Heart left ventricle (tissue), 16 donors: Measurements from ENCODE around the gene MAML2. TPM values are rescaled to one million over a fixed set of nuclear protein-coding genes. Genes with fewer than 3 reads are reported as not detected.

Experiments used
- ATAC-seq, 4 donors: fragments of 200-7000 bp; cut with Tn5 transposase; one replicate each; pipeline ENCODE4 v1.9.1; 2020 to 2022; ENCODE audit warnings: moderate library complexity in 4 of 4, mild to moderate bottlenecking in 3 of 4, moderate number of reproducible peaks in 1 of 4
- DNase-seq, 5 donors: peaks; one replicate each; pipeline ENCODE4 v3.0.0-alpha.2; 2020
- H3K27ac ChIP-seq, 12 donors: fragments of 200-600 bp; sonication (generic) in 4 of 12; one replicate each; pipeline versions ENCODE4 v1.5.0 to v1.8.0; 2016 to 2022; ENCODE audit warnings: mild to moderate bottlenecking in 2 of 12
- H3K27me3 ChIP-seq, 9 donors: fragments of 200-600 bp; sonication (generic) in 2 of 9; one replicate each; pipeline versions ENCODE4 v1.5.1 to v1.8.0; 2016 to 2022; ENCODE audit warnings: mild to moderate bottlenecking in 3 of 9
- H3K36me3 ChIP-seq, 9 donors: fragments of 200-600 bp; sonication (generic) in 2 of 9; one replicate each; pipeline versions ENCODE4 v1.5.0 to v1.8.0; 2018 to 2022; ENCODE audit warnings: mild to moderate bottlenecking in 2 of 9
- H3K4me1 ChIP-seq, 12 donors: fragments of 200-600 bp; sonication (generic) in 4 of 12; one replicate each; pipeline versions ENCODE4 v1.5.0 to v1.8.0; 2016 to 2022; ENCODE audit warnings: mild to moderate bottlenecking in 3 of 12
- H3K4me3 ChIP-seq, 12 donors: fragments of 200-600 bp; sonication (generic) in 4 of 12; one replicate each; pipeline versions ENCODE4 v1.5.0 to v1.8.0; 2017 to 2022; ENCODE audit warnings: mild to moderate bottlenecking in 9 of 12, moderate library complexity in 4 of 12
- H3K9me3 ChIP-seq, 12 donors: fragments of 200-600 bp; sonication (generic) in 4 of 12; one replicate each; pipeline versions ENCODE4 v1.5.0 to v1.8.0; 2016 to 2022; ENCODE audit warnings: mild to moderate bottlenecking in 1 of 12
- CTCF ChIP-seq, 12 donors: fragments of 200-600 bp; sonication (generic) in 4 of 12; IDR thresholded peaks; one replicate each; pipeline versions ENCODE4 v1.5.0 to v1.8.0; 2018 to 2022; ENCODE audit warnings: antibody characterized with exemption in 12 of 12, mild to moderate bottlenecking in 5 of 12
- POLR2A ChIP-seq, 2 donors: fragments of 450-650 bp; IDR thresholded peaks; one replicate each; pipeline ENCODE4 v1.6.1; 2017; ENCODE audit warnings: antibody characterized with exemption in 2 of 2, mild to moderate bottlenecking in 2 of 2, moderate library complexity in 2 of 2
- WGBS, 4 donors: extraction: QIAGEN DNeasy Blood & Tissue Kit in 2 of 4; methylation state at CpG; one replicate each; pipeline versions ENCODE4 v1.1.5 to v1.1.7; 2013 to 2018; 5-methylcytosine and 5-hydroxymethylcytosine counted together
- intact Hi-C, 10 donors: fragments of 100-400 bp; cut with DNase I; formaldehyde crosslinking; loops; one replicate each; pipeline versions ENCODE4 v1.11.1 to v1.14.2; 2022
- polyA plus RNA-seq, 2 donors: library from polyadenylated mRNA; stranded (reverse); fragments of 200-250 nt; gene quantifications; one replicate each; pipeline ENCODE4 v1.2.3, GENCODE V29; 2013
- total RNA-seq, 9 donors: library from RNA; depleted of rRNA in 2 of 9; stranded (reverse); fragments of >200 nt in 2 of 9; fragmentation: NEBNext Ultra II Directional in 3 of 9; extraction: Animal tissue kit (Norgen Biotek cat#: 25700) in 3 of 9; gene quantifications; one replicate each; pipeline versions ENCODE4 v1.1.0 to v1.2.4, GENCODE V29; 2016 to 2023
- donor health status: ischemic (EF 13 %, LVEDD 7.1; RV severe dilation, severe dysfunction).
- donor health status: healthy with polysubstance abuse.
- donor health status: DM: no; HTN: yes; CAD: no.
- donor health status: DM: no; HTN: no; CAD: no.
- donor health status: ischemic (EF 25% LVEDD 6.9; RV normal size, moderate dysfunction).
- donor health status: ischemic (EF 25% LVEDD 5.7; RV mildly dilated, moderate dysfunction).
- donor health status: healthy.
- donor health status: DM: yes; HTN: yes; CAD: no.
- donor health status: ischemic (EF 35%, LVEDD 5.7; RV mildly dilated, moderate dysfunction).
- donor health status: nonischemic (EF 11% LVEDD 7.7; RV severe dilation, severe dysfunction).
- donor health status: DM: yes; HTN: yes; CAD: no.
- donor health status: PGD.
- donor health status: ischemic (EF 29% LVEDD 5.4; RV normal size, mild dysfunction).
- donor health status: nonischemic (EF 23%, LVEDD 6.1; RV moderate dilation, normal function).

The MAML2 gene
- total and polyA plus RNA-seq, 11 donors: 1.3 to 10.8 (median 4.8) TPM

GRCh38 chr11:96106645-96107044 is 236.3 kb downstream of the MAML2 start:
- Histone ChIP-seq H3K4me3 (no peak overlapping the region), H3K27me3 (no peaks in the 10 kb centered on the region), H3K9me3 (no peaks in the 10 kb centered on the region), H3K36me3 (no peaks in the 10 kb centered on the region), H3K27ac (no peak overlapping the region), H3K4me1 (peaks cover 0 to 30% (median 8%) of the 10 kb centered on the region in 12 donors)
- no peak for ATAC-seq
- intact Hi-C loops: no loop called here
- DNase-seq: no peak
- no peak for TF ChIP-seq CTCF (IDR thresholded peaks at IDR 0.05)
- TF ChIP-seq POLR2A (IDR thresholded peaks at IDR 0.05): no peak
- 94 to 99% (median 96%) methylated on average over 3 of the region's 3 CpGs for WGBS, 4 donors

GRCh38 chr11:96105944-96106343 is 237.1 kb downstream of the MAML2 start:
- DNase-seq: no peak
- no peaks in the 10 kb centered on the region for H3K36me3 ChIP-seq
- H3K4me3 ChIP-seq: no peak overlapping the region
- peaks cover 0 to 30% (median 8%) of the 10 kb centered on the region in 12 donors for H3K4me1 ChIP-seq
- no peak for ATAC-seq
- 81 to 85% (median 83%) methylated on average over 1 of the region's 1 CpG for WGBS, 4 donors
- TF ChIP-seq POLR2A (IDR thresholded peaks at IDR 0.05) (no peak), CTCF (IDR thresholded peaks at IDR 0.05) (no peak)
- intact Hi-C loops: no loop called here
- no peaks in the 10 kb centered on the region for H3K27me3 ChIP-seq
- no peak overlapping the region for H3K27ac ChIP-seq
- H3K9me3 ChIP-seq: no peaks in the 10 kb centered on the region

GRCh38 chr11:96105197-96105895 is 237.6 kb downstream of the MAML2 start:
- TF ChIP-seq CTCF (IDR thresholded peaks at IDR 0.05) (no peak), POLR2A (IDR thresholded peaks at IDR 0.05) (no peak)
- peaks cover 0 to 30% (median 8%) of the 10 kb centered on the region in 12 donors for H3K4me1 ChIP-seq
- 38 to 64% (median 49%) methylated on average over 1 of the region's 1 CpG for WGBS, 4 donors
- no peak overlapping the region for H3K27ac ChIP-seq
- DNase-seq (no peak), ATAC-seq (no peak)
- intact Hi-C loops: no loop called here
- H3K4me3 ChIP-seq: no peak overlapping the region
- no peaks in the 10 kb centered on the region for H3K9me3 ChIP-seq
- no peaks in the 10 kb centered on the region for H3K36me3 ChIP-seq
- H3K27me3 ChIP-seq: no peaks in the 10 kb centered on the region

- no peak overlapping the region for H3K27ac ChIP-seq
- TF ChIP-seq POLR2A (IDR thresholded peaks at IDR 0.05): no peak
- TF ChIP-seq CTCF (IDR thresholded peaks at IDR 0.05): no peak
- H3K4me3 ChIP-seq: no peak overlapping the region
- H3K4me1 ChIP-seq: peaks cover 0 to 30% (median 8%) of the 10 kb centered on the region in 12 donors
- DNase-seq: no peak
- WGBS, 4 donors: 27 to 61% (median 50%) methylated on average over 1 of the region's 1 CpG
- no peaks in the 10 kb centered on the region for H3K27me3 ChIP-seq
- intact Hi-C loops: no loop called here
- no peaks in the 10 kb centered on the region for H3K9me3 ChIP-seq
- no peak for ATAC-seq
- no peaks in the 10 kb centered on the region for H3K36me3 ChIP-seq
Observed at GRCh38 chr11:96104496-96104895, 238.5 kb downstream of the MAML2 start.
